ENCODE measurements around the gene CPLANE2.
"Not testable (repeated sequence)": the region's sequence is repeated elsewhere in the genome, so short reads cannot be mapped to it uniquely, and the experiment has no call there.

The CPLANE2 gene

DNA sequence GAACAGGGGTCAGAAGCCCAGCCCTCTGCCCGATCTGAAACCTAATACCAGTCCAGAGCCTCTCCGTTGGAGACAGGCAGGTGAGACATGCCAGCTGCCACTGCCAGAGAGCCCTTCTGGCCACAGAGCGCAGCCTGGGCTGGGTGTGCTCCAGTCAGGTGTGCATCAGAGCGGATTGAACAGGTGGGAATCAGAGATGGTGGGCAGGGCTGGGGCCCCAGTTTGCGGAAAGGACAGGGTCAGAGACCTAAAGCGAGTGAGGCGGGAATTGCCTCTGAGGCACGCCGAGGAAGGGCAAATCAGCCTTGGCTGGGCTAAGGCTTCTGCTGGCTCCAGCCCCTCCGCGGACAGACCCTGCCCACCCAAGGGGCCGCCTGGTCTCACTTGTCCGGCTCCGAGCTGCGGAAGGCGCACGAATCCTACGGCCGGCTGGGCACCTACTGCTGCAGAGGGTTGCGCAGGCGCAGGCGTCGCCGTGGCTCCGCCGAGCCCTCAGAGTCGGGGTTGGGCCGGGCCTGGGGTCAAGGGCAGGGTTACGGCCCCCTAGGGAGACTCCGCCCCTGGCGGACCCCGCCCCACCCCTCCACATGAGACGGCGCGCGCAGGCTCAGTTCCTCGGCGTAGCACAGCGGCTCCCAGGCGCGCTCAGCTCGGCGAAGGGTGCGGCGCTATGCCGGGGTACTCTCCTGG lies 10.3 kb downstream of the CPLANE2 start:
- DNase-seq, result no peak

GRCh38 chr1:16226129-16226489 lies 10.9 kb downstream of the CPLANE2 start:
- no peak for DNase-seq

GRCh38 chr1:16224472-16224871 lies 12.5 kb downstream of the CPLANE2 start:
- no peak for DNase-seq

DNA sequence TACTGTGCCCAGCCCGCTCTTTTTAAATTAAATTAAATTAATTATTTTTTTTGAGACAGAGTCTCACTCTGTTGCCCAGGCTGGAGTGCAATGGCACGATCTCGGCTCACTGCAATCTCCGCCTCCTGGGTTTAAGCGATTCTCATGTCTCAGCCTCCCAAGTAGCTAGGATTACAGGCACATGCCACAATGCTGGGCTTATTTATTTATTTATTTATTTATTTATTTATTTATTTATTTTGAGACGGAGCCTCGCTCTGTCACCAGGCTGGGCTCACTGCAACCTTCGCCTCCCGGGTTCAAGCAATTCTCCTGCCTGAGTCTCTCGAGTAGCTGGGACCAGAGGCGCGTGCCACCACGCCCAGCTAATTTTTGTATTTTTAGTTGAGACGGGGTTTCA lies 14.3 kb downstream of the CPLANE2 start:
- not testable (repeated sequence) for DNase-seq

DNA sequence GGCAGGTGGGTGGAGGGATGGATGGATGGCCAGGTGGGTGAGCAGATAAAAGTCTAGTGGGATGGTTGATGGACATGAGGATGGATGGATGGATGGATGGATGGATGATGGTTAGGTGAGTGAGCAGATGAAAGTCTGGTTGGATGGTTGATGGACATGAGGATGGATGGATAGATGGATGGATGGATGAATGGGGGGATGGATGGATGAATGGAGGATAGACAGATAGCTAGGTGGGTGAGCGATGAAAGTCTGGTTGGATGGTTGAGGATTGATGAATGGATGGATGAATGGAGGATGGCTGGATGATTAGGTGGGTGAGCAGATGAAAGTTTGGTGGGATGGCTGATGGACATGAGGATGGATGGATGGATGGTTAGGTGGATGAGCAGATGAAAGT lies 15.5 kb downstream of the CPLANE2 start:
- no peak for DNase-seq

GRCh38 chr1:16219968-16220500 lies 16.9 kb downstream of the CPLANE2 start:
- DNase-seq, result no peak

- no peak for DNase-seq
These were observed 18.3 kb downstream of the CPLANE2 start for GRCh38 chr1:16218674-16219071.

DNA sequence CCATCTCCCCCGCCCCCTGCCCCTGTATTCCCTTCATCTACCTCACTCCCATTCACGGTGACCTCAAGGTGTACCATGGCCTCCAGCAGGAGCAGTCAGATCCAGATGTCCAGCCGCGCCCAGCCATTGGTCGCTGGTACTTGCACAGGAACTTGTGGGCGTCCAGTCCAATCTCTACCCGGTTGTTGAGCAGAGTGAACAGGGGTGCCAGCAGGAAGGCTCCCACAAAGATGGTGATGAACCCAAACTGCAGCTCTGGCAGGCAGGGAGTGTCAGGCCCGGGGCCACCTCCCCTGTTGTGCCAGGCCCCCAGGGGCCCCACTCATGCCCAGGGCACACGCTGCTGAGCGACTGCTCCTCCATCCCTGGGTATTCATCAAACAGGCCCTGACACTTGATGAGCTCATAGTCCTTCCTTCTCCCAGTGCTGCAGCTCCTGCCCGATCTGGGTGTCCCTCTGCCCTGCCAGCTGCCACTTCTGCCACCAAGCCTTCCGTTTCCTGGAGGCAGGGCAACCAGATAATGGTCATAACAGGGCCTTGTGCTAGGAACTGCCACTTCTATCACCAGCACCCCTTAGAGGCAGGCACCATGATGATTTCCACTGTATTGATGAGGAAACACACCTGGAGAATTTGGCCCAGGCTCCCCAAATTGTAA lies 18.8 kb downstream of the CPLANE2 start:
- DNase-seq, result no peak

- peak; percentile 95 for DNase-seq
These were observed 19.8 kb downstream of the CPLANE2 start for GRCh38 chr1:16217061-16217785.

GRCh38 chr1:16215882-16216753 lies 20.9 kb downstream of the CPLANE2 start:
- peak; percentile 26 for DNase-seq

DNA sequence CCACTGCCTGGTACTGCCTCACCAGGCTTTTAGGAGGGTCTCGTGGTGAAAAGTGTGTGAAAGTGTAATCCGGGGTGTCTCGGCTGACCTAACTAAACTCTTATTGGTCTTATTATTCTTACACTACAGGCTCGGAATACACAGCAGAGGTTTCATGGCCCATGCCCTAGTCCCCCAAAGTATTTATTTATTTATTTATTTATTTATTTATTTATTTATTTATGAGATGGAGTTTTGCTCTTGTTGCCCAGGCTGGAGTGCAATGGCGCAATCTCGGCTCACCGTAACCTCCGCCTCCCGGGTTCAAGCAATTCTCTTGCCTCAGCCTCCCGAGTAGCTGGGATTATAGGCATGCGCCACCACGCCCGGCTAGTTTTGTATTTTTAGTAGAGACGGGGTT lies 21.7 kb downstream of the CPLANE2 start:
- DNase-seq, result not testable (repeated sequence)

DNA sequence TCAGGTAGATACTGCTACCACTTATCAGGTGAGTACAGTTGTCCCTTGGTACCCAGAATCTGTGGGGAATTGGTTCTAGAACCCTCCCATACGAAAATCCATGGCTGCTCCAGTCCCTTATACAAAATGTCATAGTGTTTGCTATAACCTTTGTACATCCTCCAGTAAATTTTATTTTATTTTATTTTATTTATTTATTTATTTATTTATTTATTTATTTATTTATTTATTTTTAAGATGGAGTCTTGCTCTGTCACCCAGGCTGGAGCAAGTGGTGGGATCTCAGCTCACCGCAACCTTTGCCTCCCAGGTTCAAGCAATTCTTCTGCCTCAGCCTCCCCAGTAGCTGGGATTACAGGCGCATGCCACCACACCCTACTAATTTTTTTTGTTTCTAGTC lies 23.4 kb downstream of the CPLANE2 start:
- DNase-seq, result not testable (repeated sequence)

DNA sequence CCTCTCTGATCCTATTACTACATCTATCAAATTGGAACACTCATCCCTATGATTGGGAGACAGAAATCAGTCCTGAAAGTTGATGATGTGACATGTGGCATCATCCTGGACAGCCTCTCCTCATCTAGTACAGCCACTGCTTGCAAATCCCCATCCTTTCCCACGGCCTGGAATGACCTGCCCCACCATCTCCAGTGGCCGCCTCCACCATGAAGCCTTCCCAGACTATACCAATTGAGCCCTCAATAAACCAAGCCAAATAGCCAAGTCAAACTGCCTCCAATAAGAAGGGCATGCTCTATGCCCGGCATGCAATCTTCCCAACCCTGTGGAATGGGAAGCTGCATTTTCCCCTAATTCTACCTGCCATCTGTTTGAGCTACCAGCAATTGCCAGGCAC lies 24.0 kb downstream of the CPLANE2 start:
- no peak for DNase-seq

- DNase-seq, result no peak
These were observed 24.6 kb downstream of the CPLANE2 start, which contains the start of gene ARHGEF19 for GRCh38 chr1:16212251-16212961. Gene ARHGEF19 (minus strand): TSS chr1:16212652. CDS start chr1:16209054, 3,598 bp downstream.

DNA sequence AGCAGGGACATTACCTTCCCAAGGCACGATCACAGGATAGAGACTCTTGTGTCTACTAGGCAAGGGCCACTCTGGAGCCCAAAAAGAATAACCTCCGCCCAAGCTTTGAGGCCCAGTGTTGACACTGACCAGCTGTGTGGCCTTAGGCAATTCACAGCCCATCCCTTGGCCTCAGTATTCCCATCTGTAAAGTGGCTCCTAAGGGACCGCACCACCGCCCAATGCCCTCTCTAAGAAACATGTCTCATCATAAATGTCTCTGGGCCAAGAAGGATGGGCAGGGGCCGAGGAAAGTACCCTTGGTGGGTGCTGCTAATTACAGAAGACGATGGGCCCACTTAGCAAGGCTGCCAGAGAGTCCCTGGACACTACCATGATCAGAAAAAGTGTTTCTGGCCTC lies 25.2 kb downstream of the CPLANE2 start:
- DNase-seq, result no peak

DNA sequence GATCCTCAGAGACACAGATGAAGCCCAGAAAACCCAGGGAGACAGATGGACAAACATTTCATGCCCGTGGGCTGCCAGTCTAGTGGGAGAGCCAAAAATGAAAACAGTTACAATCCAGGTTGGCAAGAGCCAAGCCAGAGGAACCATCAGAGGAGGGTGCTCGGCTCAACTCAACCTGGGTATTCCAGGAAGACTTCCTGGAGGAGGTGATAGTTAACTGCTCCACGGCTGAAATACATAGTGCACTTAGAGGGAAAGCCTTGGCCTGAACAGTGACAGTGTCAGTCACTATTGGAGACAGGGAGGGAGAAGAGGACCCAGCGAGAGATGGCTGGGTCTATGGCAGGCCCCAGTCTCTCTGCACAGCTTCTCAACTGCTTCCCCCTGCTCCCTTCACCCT lies 26.4 kb downstream of the CPLANE2 start:
- DNase-seq, result no peak

- no peak for DNase-seq
These were observed 27.1 kb downstream of the CPLANE2 start for GRCh38 chr1:16209847-16210407.

DNA sequence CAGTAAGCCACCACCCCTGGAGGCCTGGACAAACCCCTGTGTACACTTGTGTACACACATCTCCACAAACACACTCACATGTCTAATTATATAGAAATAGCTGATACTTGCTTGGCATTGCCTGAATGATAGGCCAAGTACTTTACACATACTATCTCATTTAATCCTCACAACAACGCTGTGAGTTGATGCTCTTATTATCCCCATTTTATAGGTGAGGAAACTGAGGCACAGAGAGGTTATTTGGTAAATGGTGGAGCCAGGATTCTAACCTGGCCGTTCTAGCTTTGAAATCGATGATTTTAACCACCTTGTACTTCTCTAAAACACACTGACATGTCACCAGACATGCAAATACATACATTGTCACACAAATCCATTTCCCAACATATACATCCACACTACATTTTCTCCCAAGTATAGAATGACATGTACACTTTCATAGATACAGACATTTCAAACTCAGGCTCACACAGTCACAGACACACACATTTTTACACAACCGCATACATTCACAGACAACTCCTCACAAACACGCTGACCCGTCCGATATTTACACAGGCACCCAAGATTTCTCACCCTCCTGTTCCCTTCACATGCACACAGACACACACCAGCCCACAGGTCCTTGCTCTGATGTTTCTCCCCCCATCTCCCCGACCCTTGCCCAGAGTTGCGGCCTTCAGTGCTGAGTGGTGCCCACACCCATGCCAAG lies 27.7 kb downstream of the CPLANE2 start:
- DNase-seq, result no peak

- no peak for DNase-seq
These were observed 28.6 kb downstream of the CPLANE2 start for GRCh38 chr1:16208270-16208987.
